RWPE2 (cell line): ENCODE measurements around the gene TAF3.

Experiments
- ATAC-seq: fragments of 200-7000 bp; cut with Tn5 transposase; 3 replicates; pipeline ENCODE4 v1.9.1; 2021; ENCODE audit warnings: low read depth
- DNase-seq: peaks from one replicate; pipeline ENCODE4 v3.0.0-alpha.2; 2020; ENCODE audit warnings: low spot score
- H3K27ac ChIP-seq: fragments of 450-650 bp; 2 replicates; pipeline ENCODE4 v1.5.1; 2017; ENCODE audit warnings: mild to moderate bottlenecking; ENCODE audit not compliant: poor library complexity, severe bottlenecking
- H3K27me3 ChIP-seq: fragments of 250-450 bp; sonication (Bioruptor Pico); 2 replicates; pipeline ENCODE4 v1.5.1; 2021; ENCODE audit warnings: mild to moderate bottlenecking, moderate library complexity; ENCODE audit not compliant: insufficient read depth, poor library complexity, severe bottlenecking
- H3K36me3 ChIP-seq: fragments of 250-450 bp; sonication (Bioruptor Pico); 2 replicates; pipeline ENCODE4 v1.5.1; 2020; ENCODE audit warnings: low read depth, mild to moderate bottlenecking, moderate library complexity
- H3K4me1 ChIP-seq: fragments of 250-450 bp; sonication (Bioruptor Pico); 2 replicates; pipeline ENCODE4 v1.5.1; 2021; ENCODE audit warnings: mild to moderate bottlenecking, moderate library complexity; ENCODE audit not compliant: insufficient read depth, poor library complexity, severe bottlenecking
- H3K4me3 ChIP-seq: fragments of 250-450 bp; sonication (Bioruptor Pico); 2 replicates; pipeline ENCODE4 v1.5.1; 2021; ENCODE audit warnings: mild to moderate bottlenecking, moderate library complexity; ENCODE audit not compliant: severe bottlenecking
- H3K9me3 ChIP-seq: fragments of 250-450 bp; sonication (Bioruptor Pico); 2 replicates; pipeline ENCODE4 v1.5.1; 2021; ENCODE audit warnings: mild to moderate bottlenecking, moderate library complexity; ENCODE audit not compliant: severe bottlenecking
- TF ChIP-seq, protein P1 (sequence below): fragments of 450-650 bp; IDR thresholded peaks from one replicate; pipeline ENCODE4 v1.5.1; 2017; ENCODE audit warnings: mild to moderate bottlenecking, moderate library complexity; ENCODE audit not compliant: poor library complexity, severe bottlenecking

Gene TAF3

DNA sequence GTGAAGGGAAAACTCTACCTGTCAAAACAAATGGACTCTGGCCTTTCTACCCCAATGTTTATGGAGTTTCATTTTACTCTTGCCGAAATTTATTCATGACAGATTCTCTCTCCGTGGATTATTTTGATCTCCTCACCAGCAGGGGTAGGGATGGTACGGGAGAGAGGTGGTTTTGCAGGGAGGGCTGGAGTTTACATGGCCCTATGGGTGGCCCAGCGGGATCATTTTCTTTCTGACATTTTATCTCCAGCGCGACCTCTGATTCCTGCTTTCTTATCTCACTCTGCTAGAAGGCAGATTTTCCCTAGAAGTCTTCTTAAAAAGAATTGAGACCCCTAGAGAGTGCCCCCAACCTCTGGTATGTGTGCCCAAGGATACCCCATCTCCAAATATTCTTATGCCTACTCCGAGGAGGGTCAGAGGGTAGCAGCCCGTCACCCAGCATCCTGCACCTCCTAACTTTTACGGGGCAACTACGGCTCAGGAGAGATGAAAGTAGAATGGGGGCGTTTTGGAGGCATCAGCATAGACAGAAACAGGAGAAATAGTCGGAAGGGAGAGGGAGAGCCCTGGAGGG is 226.1 kb downstream of the TAF3 start:
- Histone ChIP-seq H3K36me3 (no peaks in the 10 kb centered on the region), H3K4me3 (no peak overlapping the region), H3K4me1 (no peaks in the 10 kb centered on the region), H3K27ac (no peak overlapping the region), H3K9me3 (no peaks in the 10 kb centered on the region), H3K27me3 (peaks cover 3% of the 10 kb centered on the region)
- ATAC-seq: no peak
- TF ChIP-seq, protein P1, sequence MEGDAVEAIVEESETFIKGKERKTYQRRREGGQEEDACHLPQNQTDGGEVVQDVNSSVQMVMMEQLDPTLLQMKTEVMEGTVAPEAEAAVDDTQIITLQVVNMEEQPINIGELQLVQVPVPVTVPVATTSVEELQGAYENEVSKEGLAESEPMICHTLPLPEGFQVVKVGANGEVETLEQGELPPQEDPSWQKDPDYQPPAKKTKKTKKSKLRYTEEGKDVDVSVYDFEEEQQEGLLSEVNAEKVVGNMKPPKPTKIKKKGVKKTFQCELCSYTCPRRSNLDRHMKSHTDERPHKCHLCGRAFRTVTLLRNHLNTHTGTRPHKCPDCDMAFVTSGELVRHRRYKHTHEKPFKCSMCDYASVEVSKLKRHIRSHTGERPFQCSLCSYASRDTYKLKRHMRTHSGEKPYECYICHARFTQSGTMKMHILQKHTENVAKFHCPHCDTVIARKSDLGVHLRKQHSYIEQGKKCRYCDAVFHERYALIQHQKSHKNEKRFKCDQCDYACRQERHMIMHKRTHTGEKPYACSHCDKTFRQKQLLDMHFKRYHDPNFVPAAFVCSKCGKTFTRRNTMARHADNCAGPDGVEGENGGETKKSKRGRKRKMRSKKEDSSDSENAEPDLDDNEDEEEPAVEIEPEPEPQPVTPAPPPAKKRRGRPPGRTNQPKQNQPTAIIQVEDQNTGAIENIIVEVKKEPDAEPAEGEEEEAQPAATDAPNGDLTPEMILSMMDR: no peak
- DNase-seq: no peak

DNA sequence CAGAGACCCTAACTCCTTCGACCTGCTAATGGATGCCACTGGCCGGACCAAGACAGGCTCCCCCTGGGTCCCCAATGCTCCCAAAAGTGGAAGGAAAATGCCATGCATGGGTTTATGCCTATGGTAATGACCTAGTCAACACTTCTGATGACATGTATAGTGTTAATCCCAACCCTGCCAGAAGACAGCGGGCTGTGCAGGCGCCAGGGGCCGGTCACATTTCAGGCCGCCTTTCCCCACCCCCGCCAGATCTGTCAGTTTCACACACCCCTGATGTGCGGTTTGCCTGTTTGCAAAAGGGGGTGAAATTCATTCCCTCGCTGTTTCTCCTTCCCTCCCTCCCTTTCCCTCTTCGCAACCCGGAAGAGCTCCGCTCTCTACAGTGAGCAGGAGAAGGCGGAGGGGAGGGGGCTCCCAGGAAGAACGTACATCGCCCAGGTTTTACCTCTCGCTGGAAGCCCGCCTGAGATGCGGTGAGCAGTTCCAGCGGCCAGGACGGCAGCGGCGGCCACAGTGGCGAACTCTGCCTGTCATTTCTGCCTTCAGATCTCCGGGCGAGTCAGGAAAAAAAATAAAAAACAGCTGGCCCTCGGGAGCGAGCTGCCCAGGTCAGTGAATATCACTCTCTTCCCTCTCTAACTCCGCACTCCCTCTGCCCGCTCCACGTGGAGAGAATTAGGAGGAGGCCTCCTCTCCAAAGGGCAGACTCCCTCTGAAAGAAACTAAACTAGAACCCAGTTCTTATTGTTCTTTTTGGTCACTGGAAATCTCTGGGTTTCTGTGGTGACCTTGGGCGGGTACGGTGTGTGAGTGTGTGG is 226.8 kb downstream of the TAF3 start:
- no peaks in the 10 kb centered on the region for H3K4me1 ChIP-seq
- H3K27ac ChIP-seq: no peak overlapping the region
- no peaks in the 10 kb centered on the region for H3K27me3 ChIP-seq
- ATAC-seq (peak; percentile 31; the same call in 2 of the 3 replicates), DNase-seq (no peak)
- TF ChIP-seq, protein P1: no peak
- no peaks in the 10 kb centered on the region for H3K9me3 ChIP-seq
- peak overlapping the region; percentile 17 for H3K4me3 ChIP-seq
- H3K36me3 ChIP-seq: no peaks in the 10 kb centered on the region

DNA sequence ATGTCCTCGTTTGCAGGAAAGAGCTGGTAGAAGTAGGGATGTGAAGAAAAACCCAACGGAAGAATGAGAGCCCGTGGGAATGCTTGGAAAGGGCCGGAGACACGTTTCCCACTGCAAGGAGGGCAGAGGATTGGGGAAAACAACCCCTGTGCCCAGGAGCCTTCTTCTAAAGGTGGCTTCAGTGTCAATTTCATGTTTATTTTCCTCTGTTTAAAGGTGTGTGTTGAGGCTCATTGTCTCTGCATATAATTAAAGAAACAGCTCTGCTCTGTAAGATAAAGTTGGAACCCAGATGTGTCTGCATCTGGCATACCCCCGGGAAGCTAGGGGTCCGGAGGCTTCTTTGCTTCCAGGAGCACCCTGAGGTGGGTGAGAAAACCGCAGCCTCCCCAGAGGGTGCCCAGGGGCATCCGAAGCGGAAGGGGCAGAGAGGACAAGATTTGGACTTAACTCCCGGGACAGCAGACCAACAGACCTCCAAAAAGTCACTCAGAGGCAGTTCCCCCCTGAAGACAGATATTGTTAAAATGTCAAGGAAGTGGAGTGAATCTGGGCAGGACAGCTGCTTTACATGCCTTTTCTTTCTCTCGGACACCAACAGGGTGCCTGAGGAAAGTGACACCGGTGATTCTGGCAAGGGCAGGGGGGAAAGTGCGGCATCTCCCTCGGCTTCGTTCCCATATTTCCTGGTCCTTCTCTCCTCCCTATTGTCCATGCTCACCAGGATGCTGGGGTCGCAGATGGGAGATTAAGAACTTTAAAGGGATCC is 227.6 kb downstream of the TAF3 start:
- H3K27ac ChIP-seq: no peak overlapping the region
- no peaks in the 10 kb centered on the region for H3K27me3 ChIP-seq
- H3K4me3 ChIP-seq: peak overlapping the region; percentile 17

DNA sequence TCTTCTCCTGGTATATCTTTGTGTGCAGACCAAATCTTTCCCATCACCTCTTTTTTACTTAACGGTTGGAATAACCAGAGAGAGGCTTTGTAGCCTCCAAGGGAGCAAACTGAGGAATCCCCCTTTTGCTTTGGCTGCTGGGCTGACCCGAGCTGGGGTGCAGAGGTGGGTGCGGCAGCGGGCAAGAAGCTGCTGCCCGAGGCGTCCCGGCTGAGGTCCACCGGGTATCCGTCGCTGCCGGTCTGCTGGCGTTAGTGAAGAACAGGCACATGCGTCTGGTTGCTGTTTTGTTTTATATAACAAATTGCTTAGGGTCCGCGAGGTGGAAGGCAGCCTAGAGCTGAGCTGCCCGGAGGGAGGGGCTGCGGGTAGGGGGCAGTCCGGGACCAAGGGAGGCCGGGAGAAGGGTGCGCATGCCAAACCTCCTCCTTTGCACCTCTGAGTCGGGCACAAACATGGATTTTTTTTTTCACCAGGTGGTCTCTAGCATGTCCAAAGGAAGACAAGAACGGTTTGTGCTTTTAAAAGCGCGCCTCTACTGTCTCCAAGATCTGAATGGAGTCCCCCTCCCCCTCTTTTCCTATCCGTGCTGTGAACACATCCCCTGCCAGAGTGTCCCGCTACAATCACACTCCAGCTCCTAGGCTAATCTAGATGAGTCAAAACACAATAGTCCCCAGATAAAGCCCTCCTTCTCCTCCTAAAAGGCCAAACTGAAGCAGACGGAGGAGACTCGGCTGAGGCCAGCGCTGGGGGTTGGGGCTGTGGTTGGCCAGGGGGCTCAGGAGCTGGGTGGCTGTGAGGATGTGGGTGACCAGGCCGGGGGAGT is 229.4 kb downstream of the TAF3 start:
- ATAC-seq (no peak), DNase-seq (no peak)
- Histone ChIP-seq H3K4me1 (no peaks in the 10 kb centered on the region), H3K27me3 (no peaks in the 10 kb centered on the region), H3K4me3 (no peak overlapping the region), H3K27ac (no peak overlapping the region), H3K36me3 (no peaks in the 10 kb centered on the region), H3K9me3 (no peaks in the 10 kb centered on the region)
- TF ChIP-seq, protein P1: no peak

More for the DNA sequence above, 227.6 kb downstream of the TAF3 start:
- no peak for ATAC-seq
- DNase-seq: no peak
- H3K9me3 ChIP-seq: no peaks in the 10 kb centered on the region
- TF ChIP-seq, protein P1: no peak
- no peaks in the 10 kb centered on the region for H3K4me1 ChIP-seq
- no peaks in the 10 kb centered on the region for H3K36me3 ChIP-seq
